Activated T-helper 2 cell treated with anti-CD3 and anti-CD28 coated beads, Interferon-gamma antibody, Interleukin-2, Interleukin-4, amounts not matched to agents 10 μg/mL and 5 μg/mL and 100 μg/mL, durations not matched to agents 14 hours and 24 hours and 36 hours (primary cell): ENCODE data around the gene NCAPH2. TPM values are rescaled to one million over a fixed set of nuclear protein-coding genes. Genes with fewer than 3 reads are reported as not detected.
A peak's percentile ranks its signal among the peaks of the same experiment; 100 is the strongest.

Source experiments
- DNase-seq: peaks from one replicate; pipeline ENCODE4 v3.0.0; 2021; ENCODE audit warnings: low spot score
- H3K27ac Mint-ChIP-seq: one replicate; pipeline ENCODE4 v1.8.0; 2021; ENCODE audit warnings: mixed read lengths
- H3K27me3 Mint-ChIP-seq: one replicate; pipeline ENCODE4 v1.8.0; 2021; ENCODE audit warnings: low read depth, mixed read lengths
- H3K36me3 Mint-ChIP-seq: one replicate; pipeline ENCODE4 v1.8.0; 2021; ENCODE audit warnings: low read depth, mixed read lengths
- H3K4me1 Mint-ChIP-seq: one replicate; pipeline ENCODE4 v1.8.0; 2021; ENCODE audit warnings: low read depth, mixed read lengths
- H3K4me3 Mint-ChIP-seq: one replicate; pipeline ENCODE4 v1.8.0; 2021; ENCODE audit warnings: low read depth, mild to moderate bottlenecking, moderate library complexity, mixed read lengths
- H3K9me3 Mint-ChIP-seq: one replicate; pipeline ENCODE4 v1.8.0; 2021; ENCODE audit warnings: mixed read lengths
- intact Hi-C: fragments of 100-400 bp; cut with micrococcal nuclease; formaldehyde crosslinking; loops from one replicate; pipeline ENCODE4 v1.15.1; 2023
- total RNA-seq: library from RNA; stranded (reverse); gene quantifications from 2 replicates; pipeline ENCODE4 v1.2.3, GENCODE V29; 2022

Gene NCAPH2
- total RNA-seq, 1 donor from 2014 or later: 112 TPM

GRCh38 chr22:50526834-50527801 lies 19.1 kb downstream of the NCAPH2 start:
- Mint-ChIP-seq H3K4me3 (peak overlapping the region; percentile 76), H3K27me3 (no peaks in the 10 kb centered on the region)
- intact Hi-C loops: loop anchor here (5.0 to 10.0 kb wide), 2 partner anchors 55 to 282 kb away; partner anchors contain the start of gene TUBGCP6

GRCh38 chr22:50527921-50528681 lies 20.1 kb downstream of the NCAPH2 start:
- peaks cover 29% of the 10 kb centered on the region for H3K36me3 Mint-ChIP-seq
- H3K4me3 Mint-ChIP-seq: peak overlapping the region; percentile 76
- no peaks in the 10 kb centered on the region for H3K9me3 Mint-ChIP-seq
- no peak for DNase-seq
- H3K27ac Mint-ChIP-seq: peak overlapping the region; percentile 81
- H3K27me3 Mint-ChIP-seq: no peaks in the 10 kb centered on the region
- H3K4me1 Mint-ChIP-seq: peaks cover 30% of the 10 kb centered on the region
- intact Hi-C loops: loop anchor here (5.0 to 10.0 kb wide), 2 partner anchors 56 to 283 kb away; partner anchors contain the start of gene TUBGCP6

More at GRCh38 chr22:50526834-50527801, 19.1 kb downstream of the NCAPH2 start:
- H3K9me3 Mint-ChIP-seq: no peaks in the 10 kb centered on the region
- peaks cover 33% of the 10 kb centered on the region for H3K36me3 Mint-ChIP-seq
- peak overlapping the region; percentile 81 for H3K27ac Mint-ChIP-seq
- no peak for DNase-seq
- H3K4me1 Mint-ChIP-seq: peaks cover 24% of the 10 kb centered on the region

GRCh38 chr22:50528682-50529415 lies 20.8 kb downstream of the NCAPH2 start:
- Mint-ChIP-seq H3K9me3 (no peaks in the 10 kb centered on the region), H3K27me3 (no peaks in the 10 kb centered on the region), H3K36me3 (peaks cover 25% of the 10 kb centered on the region), H3K27ac (peak overlapping the region; percentile 35), H3K4me3 (peak overlapping the region; percentile 76), H3K4me1 (peaks cover 38% of the 10 kb centered on the region)
- intact Hi-C loops: loop anchor here (5.0 to 10.0 kb wide), 2 partner anchors 57 to 284 kb away; partner anchors contain the start of gene TUBGCP6
- no peak for DNase-seq

GRCh38 chr22:50529416-50529896 lies 21.4 kb downstream of the NCAPH2 start:
- peaks cover 41% of the 10 kb centered on the region for H3K4me1 Mint-ChIP-seq
- H3K27me3 Mint-ChIP-seq: no peaks in the 10 kb centered on the region
- H3K27ac Mint-ChIP-seq: peak overlapping the region; percentile 38
- peaks cover 22% of the 10 kb centered on the region for H3K36me3 Mint-ChIP-seq
- H3K9me3 Mint-ChIP-seq: no peaks in the 10 kb centered on the region
- no peak for DNase-seq
- intact Hi-C loops: loop anchor here (5.0 to 10.0 kb wide), 2 partner anchors 57 to 285 kb away; partner anchors contain the start of gene TUBGCP6
- H3K4me3 Mint-ChIP-seq: peak overlapping the region; percentile 76

- H3K36me3 Mint-ChIP-seq: peaks cover 17% of the 10 kb centered on the region
These were observed 22.0 kb downstream of the NCAPH2 start, which contains the start of gene TYMP for GRCh38 chr22:50529897-50530579. Gene TYMP, minus strand, starts transcription at chr22:50530012. Its CDS starts 303 bp downstream, at chr22:50529709.

GRCh38 chr22:50530580-50530876 lies 22.5 kb downstream of the NCAPH2 start:
- Mint-ChIP-seq H3K27ac (peak overlapping the region; percentile 98), H3K27me3 (no peaks in the 10 kb centered on the region), H3K4me1 (peaks cover 38% of the 10 kb centered on the region), H3K4me3 (peak overlapping the region; percentile 91), H3K9me3 (no peaks in the 10 kb centered on the region), H3K36me3 (peaks cover 17% of the 10 kb centered on the region)
- DNase-seq: no peak
- intact Hi-C loops: loop anchor here (2.0 kb wide), 2 partner anchors 14 to 52 kb away; partner anchors contain the start of genes CHKB and KLHDC7B

More at GRCh38 chr22:50529897-50530579, 22.0 kb downstream of the NCAPH2 start, which contains the start of gene TYMP:
- intact Hi-C loops: loop anchor here (2.0 to 10.0 kb wide), 4 partner anchors 15 to 285 kb away; partner anchors contain the start of genes CHKB, KLHDC7B and TUBGCP6
- no peaks in the 10 kb centered on the region for H3K27me3 Mint-ChIP-seq
- H3K4me1 Mint-ChIP-seq: peaks cover 38% of the 10 kb centered on the region
- H3K4me3 Mint-ChIP-seq: peak within 1 kb of the TSS; percentile 91
- H3K27ac Mint-ChIP-seq: peak within 1 kb of the TSS; percentile 98
- peak; percentile 76 for DNase-seq
- H3K9me3 Mint-ChIP-seq: no peaks in the 10 kb centered on the region

GRCh38 chr22:50530877-50531545 lies 23.0 kb downstream of the NCAPH2 start:
- peaks cover 17% of the 10 kb centered on the region for H3K36me3 Mint-ChIP-seq
- peak overlapping the region; percentile 91 for H3K4me3 Mint-ChIP-seq
- no peaks in the 10 kb centered on the region for H3K27me3 Mint-ChIP-seq
- no peaks in the 10 kb centered on the region for H3K9me3 Mint-ChIP-seq
- peak overlapping the region; percentile 98 for H3K27ac Mint-ChIP-seq
- DNase-seq: peak; percentile 83
- intact Hi-C loops: loop anchor here (1.0 to 2.0 kb wide), 4 partner anchors 8 to 90 kb away; partner anchors contain the start of genes CHKB and KLHDC7B
- H3K4me1 Mint-ChIP-seq: peaks cover 38% of the 10 kb centered on the region

- H3K27me3 Mint-ChIP-seq: no peaks in the 10 kb centered on the region
- H3K9me3 Mint-ChIP-seq: no peaks in the 10 kb centered on the region
- peaks cover 17% of the 10 kb centered on the region for H3K36me3 Mint-ChIP-seq
- H3K4me1 Mint-ChIP-seq: peaks cover 38% of the 10 kb centered on the region
- intact Hi-C loops: loop anchor here (1.0 to 2.0 kb wide), 4 partner anchors 8 to 90 kb away; partner anchors contain the start of genes CHKB and KLHDC7B
- DNase-seq: peak; percentile 70
- peak overlapping the region; percentile 98 for H3K27ac Mint-ChIP-seq
- peak overlapping the region; percentile 91 for H3K4me3 Mint-ChIP-seq
These were observed 23.5 kb downstream of the NCAPH2 start for GRCh38 chr22:50531546-50531961.

- Mint-ChIP-seq H3K36me3 (peaks cover 12% of the 10 kb centered on the region), H3K4me1 (peaks cover 37% of the 10 kb centered on the region), H3K27me3 (no peaks in the 10 kb centered on the region), H3K4me3 (peak overlapping the region; percentile 91), H3K9me3 (no peaks in the 10 kb centered on the region), H3K27ac (peak overlapping the region; percentile 98)
- intact Hi-C loops: loop anchor here (1.0 to 2.0 kb wide), 4 partner anchors 7 to 89 kb away; partner anchors contain the start of genes CHKB and KLHDC7B
- peak; percentile 14 for DNase-seq
These were observed 24.1 kb downstream of the NCAPH2 start for GRCh38 chr22:50531962-50532674.
